ENCODE results near the gene NT5DC3. TPM values are rescaled to one million over a fixed set of nuclear protein-coding genes. Genes with fewer than 3 reads are reported as not detected.

NT5DC3 gene
- total and polyA plus RNA-seq, 2 donors (not counting 3 experiments of a cell fraction or from before 2014, with no cell fraction given) = 1.5 to 6.7 TPM

- intact Hi-C loops (cut with micrococcal nuclease) (loop anchor here (1.0 kb wide), 1 partner anchor 41 kb away; the partner anchor contains the start of gene NT5DC3), dilution Hi-C loops (cut with MboI; ENCODE audit: extremely low pct_ligation_motif_present, low sequenced_read_pairs) (no loop called here)
- no TSS peak for BruUV-seq (replicated peaks)
- Histone ChIP-seq H4K20me1 (replicated peaks; ENCODE audit: control insufficient read depth, extremely low read depth, insufficient read depth, low read length) (no peaks in the 10 kb centered on the region), H3K27me3 (ENCODE audit: control insufficient read depth in 2 of 2, insufficient read depth in 2 of 2, low read length in 2 of 2) (no peaks in the 10 kb centered on the region), H2AFZ (ENCODE audit: low read depth, low read length) (peak overlapping the region; percentile 3), H3K9ac (replicated peaks; ENCODE audit: extremely low read depth, insufficient read depth, low read length) (peak overlapping the region; percentile 10), H3K9me1 (replicated peaks; ENCODE audit: control insufficient read depth, extremely low read depth, insufficient read depth, low read length) (no peaks in the 10 kb centered on the region), H3K4me2 (ENCODE audit: insufficient read depth, low read length) (peak overlapping the region; percentile 55), H3K4me1 (ENCODE audit: control insufficient read depth, extremely low read depth, insufficient read depth, low read length) (peaks cover 26% of the 10 kb centered on the region), H3K4me3 (replicated peaks in 1 of 3; ENCODE audit: insufficient read depth in 1 of 3, low read depth in 1 of 3, low read length in 3 of 3) (no peak overlapping the region), H3K27ac (ENCODE audit: insufficient read depth, low read depth, low read length) (peak overlapping the region; percentile 10), H3K79me2 (ENCODE audit: control insufficient read depth, insufficient read depth, low read length) (no peaks in the 10 kb centered on the region), H3K9me3 (replicated peaks; ENCODE audit: control insufficient read depth, insufficient read depth, low read length) (no peaks in the 10 kb centered on the region), H3K36me3 (ENCODE audit: control insufficient read depth in 2 of 2, extremely low read depth in 1 of 2, insufficient read depth in 2 of 2, low read length in 2 of 2) (no peaks in the 10 kb centered on the region)
- POLR2A ChIA-PET = interaction anchor here (0.7 kb wide), 1 partner anchor 41 kb away, joined by 8 read pairs; the partner anchor contains the start of gene NT5DC3
- DNase-seq (ENCODE audit: low read depth, low spot score) (peak; percentile 85), FAIRE-seq (peak; percentile 92)
- CTCF ChIA-PET = interaction anchor here (0.6 to 1.4 kb wide), 5 partner anchors 28 to 451 kb away, joined by 3 to 5 read pairs (median 4); partner anchors contain the start of gene NT5DC3
- no peak for TF ChIP-seq JUN (IDR thresholded peaks at IDR 0.05; ENCODE audit: borderline replicate concordance, insufficient read depth, insufficient read length, low read depth)
- peak; percentile 83 for TF ChIP-seq GATA2 (IDR thresholded peaks at IDR 0.05; ENCODE audit: insufficient read depth, insufficient read length, low read depth, low read length)
Measured at GRCh38 chr12:103799857-103800771, 40.9 kb downstream of the NT5DC3 start.

GRCh38 chr12:103799504-103799856, 41.6 kb downstream of the NT5DC3 start:
- no peak overlapping the region for H2AFZ ChIP-seq (ENCODE audit: low read depth, low read length)
- H3K27ac ChIP-seq (ENCODE audit: insufficient read depth, low read depth, low read length) = no peak overlapping the region
- dilution Hi-C loops (cut with MboI; ENCODE audit: extremely low pct_ligation_motif_present, low sequenced_read_pairs) (no loop called here), intact Hi-C loops (cut with micrococcal nuclease) (no loop called here)
- H3K9ac ChIP-seq (replicated peaks; ENCODE audit: extremely low read depth, insufficient read depth, low read length) = no peak overlapping the region
- H3K4me2 ChIP-seq (ENCODE audit: insufficient read depth, low read length) = peak overlapping the region; percentile 55
- BruUV-seq (replicated peaks) = no TSS peak
- H4K20me1 ChIP-seq (replicated peaks; ENCODE audit: control insufficient read depth, extremely low read depth, insufficient read depth, low read length) = no peaks in the 10 kb centered on the region
- H3K27me3 ChIP-seq (ENCODE audit: control insufficient read depth in 2 of 2, insufficient read depth in 2 of 2, low read length in 2 of 2) = no peaks in the 10 kb centered on the region
- ChIA-PET POLR2A (no interaction called here), CTCF (no interaction called here)
- no peaks in the 10 kb centered on the region for H3K9me1 ChIP-seq (replicated peaks; ENCODE audit: control insufficient read depth, extremely low read depth, insufficient read depth, low read length)
- FAIRE-seq (peak; percentile 55), DNase-seq (ENCODE audit: low read depth, low spot score) (no peak)
- no peak overlapping the region for H3K4me3 ChIP-seq (replicated peaks in 1 of 3; ENCODE audit: insufficient read depth in 1 of 3, low read depth in 1 of 3, low read length in 3 of 3)
- H3K79me2 ChIP-seq (ENCODE audit: control insufficient read depth, insufficient read depth, low read length) = no peaks in the 10 kb centered on the region
- H3K36me3 ChIP-seq (ENCODE audit: control insufficient read depth in 2 of 2, extremely low read depth in 1 of 2, insufficient read depth in 2 of 2, low read length in 2 of 2) = no peaks in the 10 kb centered on the region
- no peaks in the 10 kb centered on the region for H3K9me3 ChIP-seq (replicated peaks; ENCODE audit: control insufficient read depth, insufficient read depth, low read length)
- TF ChIP-seq CTCF (IDR thresholded peaks at IDR 0.05; ENCODE audit: extremely low read depth in 1 of 2, insufficient read depth in 1 of 2, low read depth in 1 of 2, low read length in 2 of 2) (no peak), GATA2 (IDR thresholded peaks at IDR 0.05; ENCODE audit: insufficient read depth, insufficient read length, low read depth, low read length) (no peak), POLR2A (IDR thresholded peaks at IDR 0.05; ENCODE audit: low read depth, low read length) (no peak), MAX (IDR thresholded peaks at IDR 0.05; ENCODE audit: insufficient read depth, insufficient read length) (no peak), JUN (IDR thresholded peaks at IDR 0.05; ENCODE audit: borderline replicate concordance, insufficient read depth, insufficient read length, low read depth) (no peak), FOS (IDR thresholded peaks at IDR 0.05; ENCODE audit: borderline replicate concordance, insufficient read depth, low read length) (no peak), POLR2AphosphoS5 (IDR thresholded peaks at IDR 0.05; ENCODE audit: insufficient read depth, low read depth, low read length) (no peak)
- peaks cover 22% of the 10 kb centered on the region for H3K4me1 ChIP-seq (ENCODE audit: control insufficient read depth, extremely low read depth, insufficient read depth, low read length)

All from endothelial cell of umbilical vein (primary cell).